OCI-LY3 (cell line): Measurements from ENCODE around the gene CHST11.

Experiments used
- H2AFZ ChIP-seq: fragments of 200-600, 300-600 bp; shearing (Covaris generic); 2 replicates; pipeline ENCODE4 v1.6.0; 2014; ENCODE audit warnings: antibody characterized with exemption, low read depth, low read length
- H3K27ac ChIP-seq: fragments of 200-600, 300-600 bp; sonication (generic); 2 replicates; pipeline ENCODE4 v1.5.1; 2014; ENCODE audit warnings: mild to moderate bottlenecking, low read length, moderate library complexity, mixed read lengths
- H3K27me3 ChIP-seq: fragments of 200-600, 300-600 bp; sonication (generic); 2 replicates; pipeline ENCODE4 v1.6.1; 2014; ENCODE audit warnings: low read depth, low read length, mixed read lengths
- H3K36me3 ChIP-seq: fragments of 200-600, 300-600 bp; sonication (generic); replicated peaks from 2 replicates; pipeline ENCODE3; 2014; ENCODE audit warnings: low read depth, low read length, mixed read lengths
- H3K4me1 ChIP-seq: fragments of 300-600, 200-600 bp; sonication (generic); 2 replicates; pipeline ENCODE4 v1.6.1; 2014; ENCODE audit warnings: low read length, mixed read lengths
- H3K4me2 ChIP-seq: fragments of 200-600, 300-600 bp; sonication (generic); 2 replicates; pipeline ENCODE4 v1.6.1; 2014; ENCODE audit warnings: low read length, mixed read lengths
- H3K4me3 ChIP-seq: fragments of 300-600, 200-600 bp; sonication (generic); 2 replicates; pipeline ENCODE4 v1.5.1; 2014; ENCODE audit warnings: antibody characterized with exemption, mild to moderate bottlenecking, low read length, moderate library complexity
- H3K79me2 ChIP-seq: fragments of 300-600, 200-600 bp; shearing (Covaris generic); 2 replicates; pipeline ENCODE4 v1.6.1; 2014; ENCODE audit warnings: mild to moderate bottlenecking, low read length, mixed read lengths
- H3K9ac ChIP-seq: fragments of 300-600, 200-600 bp; shearing (Covaris generic); 2 replicates; pipeline ENCODE4 v1.6.0; 2014; ENCODE audit warnings: mild to moderate bottlenecking, low read length, moderate library complexity
- H3K9me3 ChIP-seq: fragments of 200-600, 300-600 bp; shearing (Covaris generic); 2 replicates; pipeline ENCODE4 v1.6.1; 2014; ENCODE audit warnings: low read length, mixed read lengths; ENCODE audit not compliant: insufficient read depth
- H4K20me1 ChIP-seq: fragments of 200-600, 300-600 bp; sonication (generic); 2 replicates; pipeline ENCODE4 v1.6.1; 2016; ENCODE audit warnings: low read length, mixed read lengths; ENCODE audit not compliant: insufficient read depth
- CTCF ChIP-seq: fragments of 200-600, 300-600 bp; sonication (generic); IDR thresholded peaks from 2 replicates; pipeline ENCODE4 v1.5.1; 2014; ENCODE audit warnings: antibody characterized with exemption, low read length, low read depth
- EZH2phosphoT487 ChIP-seq: fragments of 200-600 bp; shearing (Covaris generic); IDR thresholded peaks from 2 replicates; pipeline ENCODE4 v1.6.1; 2018; ENCODE audit warnings: antibody characterized with exemption, mixed run types, low read depth

Gene CHST11

GRCh38 chr12:104627231-104627989 is 170.7 kb downstream of the CHST11 start:
- no peaks in the 10 kb centered on the region for H4K20me1 ChIP-seq
- no peak overlapping the region for H3K9ac ChIP-seq
- H3K27ac ChIP-seq, result no peak overlapping the region
- H3K4me2 ChIP-seq, result no peak overlapping the region
- no peaks in the 10 kb centered on the region for H3K27me3 ChIP-seq
- no peak overlapping the region for H3K4me3 ChIP-seq
- no peaks in the 10 kb centered on the region for H3K9me3 ChIP-seq
- H3K79me2 ChIP-seq, result no peaks in the 10 kb centered on the region
- TF ChIP-seq EZH2phosphoT487, result no peak
- TF ChIP-seq CTCF, result no peak
- H3K4me1 ChIP-seq, result no peaks in the 10 kb centered on the region
- no peak overlapping the region for H2AFZ ChIP-seq
- H3K36me3 ChIP-seq, result no peaks in the 10 kb centered on the region

GRCh38 chr12:104627990-104628830 is 171.5 kb downstream of the CHST11 start:
- no peak for TF ChIP-seq EZH2phosphoT487
- TF ChIP-seq CTCF, result no peak
- H3K4me3 ChIP-seq, result no peak overlapping the region
- no peaks in the 10 kb centered on the region for H3K79me2 ChIP-seq
- H3K4me2 ChIP-seq, result no peak overlapping the region
- no peaks in the 10 kb centered on the region for H3K9me3 ChIP-seq
- no peaks in the 10 kb centered on the region for H4K20me1 ChIP-seq
- no peaks in the 10 kb centered on the region for H3K27me3 ChIP-seq
- H3K9ac ChIP-seq, result no peak overlapping the region
- no peak overlapping the region for H2AFZ ChIP-seq
- H3K36me3 ChIP-seq, result no peaks in the 10 kb centered on the region
- no peak overlapping the region for H3K27ac ChIP-seq
- H3K4me1 ChIP-seq, result no peaks in the 10 kb centered on the region

GRCh38 chr12:104628831-104629135 is 172.0 kb downstream of the CHST11 start:
- Histone ChIP-seq H2AFZ (no peak overlapping the region), H3K27ac (no peak overlapping the region), H3K4me3 (no peak overlapping the region), H3K27me3 (no peaks in the 10 kb centered on the region), H3K79me2 (no peaks in the 10 kb centered on the region), H3K4me1 (no peaks in the 10 kb centered on the region), H3K36me3 (no peaks in the 10 kb centered on the region), H3K4me2 (no peak overlapping the region), H3K9me3 (no peaks in the 10 kb centered on the region), H3K9ac (no peak overlapping the region), H4K20me1 (no peaks in the 10 kb centered on the region)
- TF ChIP-seq EZH2phosphoT487 (no peak), CTCF (no peak)

- no peaks in the 10 kb centered on the region for H3K27me3 ChIP-seq
Measured at GRCh38 chr12:104630230-104630670, 173.5 kb downstream of the CHST11 start.

More at GRCh38 chr12:104630230-104630670, 173.5 kb downstream of the CHST11 start:
- H3K27ac ChIP-seq, result no peak overlapping the region
- H3K4me2 ChIP-seq, result no peak overlapping the region
- TF ChIP-seq CTCF, result no peak
- TF ChIP-seq EZH2phosphoT487, result no peak
- H3K9me3 ChIP-seq, result no peaks in the 10 kb centered on the region
- no peak overlapping the region for H3K9ac ChIP-seq
- no peak overlapping the region for H3K4me3 ChIP-seq
- no peaks in the 10 kb centered on the region for H3K79me2 ChIP-seq
- H2AFZ ChIP-seq, result no peak overlapping the region
- no peaks in the 10 kb centered on the region for H3K36me3 ChIP-seq
- no peaks in the 10 kb centered on the region for H4K20me1 ChIP-seq
- H3K4me1 ChIP-seq, result no peaks in the 10 kb centered on the region
